ENCODE measurements around the gene KIF4A.
"Not testable (repeated sequence)": the region's sequence is repeated elsewhere in the genome, so short reads cannot be mapped to it uniquely, and the experiment has no call there.

The KIF4A gene

DNA sequence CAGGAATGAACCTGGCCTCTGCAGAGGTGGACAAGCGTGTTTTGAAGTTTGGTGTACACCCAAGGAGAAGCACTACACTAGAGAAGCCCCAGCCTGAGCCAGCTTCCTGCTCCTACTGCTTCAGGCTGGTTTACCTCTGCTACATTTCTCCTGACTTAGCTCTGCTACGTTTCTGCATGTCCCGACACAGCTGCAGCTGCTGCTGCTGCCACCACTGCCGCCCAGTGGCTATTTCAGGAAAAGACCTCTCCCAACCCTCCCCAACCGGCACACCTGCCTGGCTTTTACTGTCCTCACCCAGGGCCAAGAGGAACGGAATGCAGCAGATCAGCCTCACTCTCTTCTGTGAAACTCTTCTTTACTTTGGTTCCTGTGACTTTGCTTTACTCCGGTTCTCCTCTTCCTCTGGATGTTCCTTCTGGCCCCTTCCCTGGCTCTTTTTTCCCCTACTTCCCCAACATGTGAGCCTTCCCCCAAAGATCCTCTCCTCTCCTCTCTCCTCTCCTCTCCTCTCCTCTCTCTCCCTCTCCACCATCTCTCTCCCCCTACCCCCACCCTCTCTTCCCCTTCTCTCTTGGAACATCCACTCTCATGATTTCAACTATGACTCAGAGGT lies 26.8 kb upstream of the KIF4A start:
- H3K27ac Mint-ChIP-seq, result no peak overlapping the region
- H3K9me3 Mint-ChIP-seq, result no peaks in the 10 kb centered on the region
- ATAC-seq, result peak; percentile 53
- no peaks in the 10 kb centered on the region for H3K36me3 Mint-ChIP-seq
- no peak overlapping the region for H3K4me3 Mint-ChIP-seq
- no peaks in the 10 kb centered on the region for H3K4me1 Mint-ChIP-seq
- DNase-seq (ENCODE audit: low spot score in 2 of 2), result peak in 1 of 2 donors; percentile 50

GRCh38 chrX:70264784-70265183 lies 25.1 kb upstream of the KIF4A start:
- H3K4me3 Mint-ChIP-seq, result no peak overlapping the region
- DNase-seq (ENCODE audit: low spot score in 2 of 2) (no peak), ATAC-seq (no peak)
- no peaks in the 10 kb centered on the region for H3K9me3 Mint-ChIP-seq
- no peaks in the 10 kb centered on the region for H3K4me1 Mint-ChIP-seq
- H3K36me3 Mint-ChIP-seq, result no peaks in the 10 kb centered on the region
- H3K27ac Mint-ChIP-seq, result no peak overlapping the region

- Mint-ChIP-seq H3K27ac (no peak within 1 kb of the TSS), H3K9me3 (no peaks in the 10 kb centered on the region), H3K4me3 (no peak within 1 kb of the TSS), H3K36me3 (no peaks in the 10 kb centered on the region), H3K4me1 (no peaks in the 10 kb centered on the region)
- no peak for ATAC-seq
- no peak for DNase-seq (ENCODE audit: low spot score in 2 of 2)
Measured at GRCh38 chrX:70268034-70268433, 21.9 kb upstream of the KIF4A start, which contains the start of gene ARR3. Gene ARR3, plus strand, starts transcription at chrX:70268334. Its CDS starts 1,052 bp downstream, at chrX:70269386.

DNA sequence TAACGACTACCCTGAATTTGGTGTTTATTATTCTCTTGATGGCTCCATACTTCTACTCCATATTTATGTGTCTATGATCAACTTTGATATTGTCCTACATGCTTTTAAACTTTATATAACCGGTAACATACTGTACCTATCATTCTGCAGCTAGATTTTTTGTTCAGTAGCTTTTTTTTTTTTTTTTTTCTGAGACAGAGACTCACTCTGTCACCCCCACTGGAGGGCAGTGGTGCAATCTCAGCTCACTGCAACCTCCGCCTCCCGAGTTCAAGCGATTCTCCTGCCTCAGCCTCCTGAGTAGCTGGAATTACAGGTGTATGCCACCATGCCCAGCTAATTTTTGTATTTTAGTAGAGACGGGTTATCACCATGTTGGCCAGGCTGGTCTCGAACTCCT lies 15.9 kb upstream of the KIF4A start:
- H3K27ac Mint-ChIP-seq; H3K4me1 Mint-ChIP-seq; ATAC-seq; H3K4me3 Mint-ChIP-seq; H3K9me3 Mint-ChIP-seq; DNase-seq (ENCODE audit: low spot score in 2 of 2); H3K36me3 Mint-ChIP-seq: not testable (repeated sequence)

DNA sequence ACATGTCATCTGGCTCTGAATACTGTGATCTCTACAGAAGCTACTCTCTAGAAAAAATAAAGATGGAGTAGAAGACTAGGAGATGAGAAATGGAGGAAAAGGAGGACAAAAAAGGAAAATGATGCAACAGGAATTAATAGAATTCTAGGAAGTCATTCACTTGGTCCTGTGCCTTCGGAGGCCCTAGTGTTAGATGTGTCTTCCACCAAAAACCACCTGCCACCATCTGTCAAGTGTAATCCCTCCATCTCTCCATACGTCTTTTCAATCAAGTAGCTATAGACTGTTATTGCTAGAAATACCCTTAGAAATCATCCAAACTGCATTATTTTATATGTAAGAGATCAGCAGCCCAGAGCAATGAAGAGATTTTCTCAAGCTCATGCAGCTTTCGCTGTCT lies 10.8 kb upstream of the KIF4A start:
- H3K4me3 Mint-ChIP-seq, result no peak overlapping the region
- no peak overlapping the region for H3K27ac Mint-ChIP-seq
- DNase-seq (ENCODE audit: low spot score in 2 of 2) (no peak), ATAC-seq (no peak)
- no peaks in the 10 kb centered on the region for H3K36me3 Mint-ChIP-seq
- no peaks in the 10 kb centered on the region for H3K9me3 Mint-ChIP-seq
- no peaks in the 10 kb centered on the region for H3K4me1 Mint-ChIP-seq

- no peak for ATAC-seq
- no peak for DNase-seq (ENCODE audit: low spot score in 2 of 2)
- H3K36me3 Mint-ChIP-seq, result peaks cover 6% of the 10 kb centered on the region
- H3K27ac Mint-ChIP-seq, result no peak overlapping the region
- H3K4me1 Mint-ChIP-seq, result no peaks in the 10 kb centered on the region
- no peak overlapping the region for H3K4me3 Mint-ChIP-seq
- no peaks in the 10 kb centered on the region for H3K9me3 Mint-ChIP-seq
Measured at GRCh38 chrX:70280573-70280972, 9.3 kb upstream of the KIF4A start.

- H3K4me1 Mint-ChIP-seq, result no peaks in the 10 kb centered on the region
- no peaks in the 10 kb centered on the region for H3K9me3 Mint-ChIP-seq
- ATAC-seq (no peak), DNase-seq (ENCODE audit: low spot score in 2 of 2) (no peak)
- H3K27ac Mint-ChIP-seq, result no peak within 1 kb of the TSS
- H3K36me3 Mint-ChIP-seq, result peaks cover 18% of the 10 kb centered on the region
- no peak within 1 kb of the TSS for H3K4me3 Mint-ChIP-seq
Measured at GRCh38 chrX:70281951-70282350, 8.0 kb upstream of the KIF4A start, which contains the start of gene RAB41. Gene RAB41, plus strand, starts transcription at chrX:70282172. Its CDS starts 46 bp downstream, at chrX:70282218.

- peaks cover 20% of the 10 kb centered on the region for H3K36me3 Mint-ChIP-seq
- no peaks in the 10 kb centered on the region for H3K4me1 Mint-ChIP-seq
- no peak for DNase-seq (ENCODE audit: low spot score in 2 of 2)
- peak overlapping the region; percentile 78 for H3K4me3 Mint-ChIP-seq
- peak overlapping the region; percentile 80 for H3K27ac Mint-ChIP-seq
- H3K9me3 Mint-ChIP-seq, result no peaks in the 10 kb centered on the region
- no peak for ATAC-seq
Measured at GRCh38 chrX:70289168-70289792, 624 bp upstream of the KIF4A start.

DNA sequence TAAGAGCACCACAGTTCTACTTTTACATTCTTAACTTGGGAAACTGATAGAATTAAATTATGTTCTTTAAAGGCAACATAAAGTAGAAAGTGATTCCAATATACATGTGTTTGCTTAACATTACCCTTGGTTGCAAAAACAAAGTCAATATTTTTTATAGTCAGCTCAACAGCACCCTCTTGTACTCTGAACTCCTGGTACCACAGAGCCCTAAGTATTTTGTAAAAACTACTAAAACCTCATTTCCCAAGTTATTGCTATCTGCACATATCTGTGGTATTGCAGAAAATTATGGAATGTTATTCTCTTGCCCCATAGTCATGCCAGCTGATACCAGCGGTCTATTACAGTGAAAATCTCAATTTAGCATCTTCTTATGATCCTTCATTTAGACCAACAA lies 2.9 kb downstream of the KIF4A start:
- Mint-ChIP-seq H3K36me3 (no peaks in the 10 kb centered on the region), H3K9me3 (no peaks in the 10 kb centered on the region), H3K4me1 (no peaks in the 10 kb centered on the region), H3K27ac (no peak overlapping the region), H3K4me3 (no peak overlapping the region)
- DNase-seq (ENCODE audit: low spot score in 2 of 2) (no peak), ATAC-seq (no peak)

GRCh38 chrX:70293621-70294020 lies 3.7 kb downstream of the KIF4A start:
- Mint-ChIP-seq H3K27ac (no peak overlapping the region), H3K4me1 (no peaks in the 10 kb centered on the region), H3K4me3 (no peak overlapping the region), H3K9me3 (no peaks in the 10 kb centered on the region), H3K36me3 (no peaks in the 10 kb centered on the region)
- no peak for DNase-seq (ENCODE audit: low spot score in 2 of 2)
- no peak for ATAC-seq

- Mint-ChIP-seq H3K9me3 (no peaks in the 10 kb centered on the region), H3K27ac (peak overlapping the region; percentile 29), H3K4me1 (no peaks in the 10 kb centered on the region), H3K36me3 (peaks cover 11% of the 10 kb centered on the region), H3K4me3 (no peak overlapping the region)
- ATAC-seq (no peak), DNase-seq (ENCODE audit: low spot score in 2 of 2) (no peak)
Measured at GRCh38 chrX:70301716-70302115, 11.8 kb downstream of the KIF4A start.

GRCh38 chrX:70313503-70313902 lies 23.6 kb downstream of the KIF4A start:
- no peak overlapping the region for H3K4me3 Mint-ChIP-seq
- H3K27ac Mint-ChIP-seq, result no peak overlapping the region
- no peak for DNase-seq (ENCODE audit: low spot score in 2 of 2)

DNA sequence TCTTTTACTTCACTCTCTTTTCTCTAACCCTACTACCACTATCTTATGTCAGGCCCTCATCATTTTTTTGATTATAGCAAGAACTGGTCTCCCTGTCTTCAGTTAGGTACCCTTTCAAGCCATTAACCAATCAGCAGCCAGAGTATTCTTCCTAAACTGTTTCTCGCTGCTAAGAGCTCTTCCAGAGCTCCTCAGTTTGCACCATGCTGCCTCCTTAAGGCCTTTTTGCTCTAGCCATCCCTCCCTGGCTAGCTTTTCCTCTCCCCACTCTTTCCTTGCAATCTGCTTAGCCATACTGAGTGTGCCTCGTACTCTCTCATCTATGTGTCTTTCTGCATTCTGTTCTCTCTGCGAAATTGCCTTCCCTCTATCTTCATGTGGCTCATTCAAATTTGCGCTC lies 32.9 kb downstream of the KIF4A start:
- H3K4me1 Mint-ChIP-seq, result no peaks in the 10 kb centered on the region
- ATAC-seq (no peak), DNase-seq (ENCODE audit: low spot score in 2 of 2) (no peak)
- peaks cover 2% of the 10 kb centered on the region for H3K36me3 Mint-ChIP-seq
- H3K27ac Mint-ChIP-seq, result no peak overlapping the region
- no peaks in the 10 kb centered on the region for H3K9me3 Mint-ChIP-seq
- H3K4me3 Mint-ChIP-seq, result no peak overlapping the region

More at GRCh38 chrX:70313503-70313902, 23.6 kb downstream of the KIF4A start:
- Mint-ChIP-seq H3K36me3 (peaks cover 20% of the 10 kb centered on the region), H3K9me3 (no peaks in the 10 kb centered on the region), H3K4me1 (no peaks in the 10 kb centered on the region)
- ATAC-seq, result no peak

DNA sequence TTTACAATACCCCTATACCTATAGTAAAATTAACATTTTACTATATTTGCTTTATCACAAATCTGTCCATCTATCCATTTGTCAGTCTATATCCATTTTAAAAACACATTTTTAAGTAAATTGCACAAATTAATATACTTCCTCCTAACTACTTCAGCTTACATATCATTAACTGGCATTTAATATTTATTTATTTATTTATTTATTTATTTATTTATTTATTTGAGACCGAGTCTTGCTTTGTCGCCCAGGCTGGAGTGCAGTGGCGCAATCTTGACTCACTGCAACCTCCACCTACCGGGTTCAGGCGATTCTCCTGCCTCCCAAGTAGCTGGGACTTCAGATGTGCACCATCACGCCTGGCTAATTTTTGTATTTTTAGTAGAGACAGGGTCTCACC lies 33.7 kb downstream of the KIF4A start:
- not testable (repeated sequence) for H3K27ac Mint-ChIP-seq; H3K4me1 Mint-ChIP-seq; ATAC-seq; DNase-seq (ENCODE audit: low spot score in 2 of 2); H3K9me3 Mint-ChIP-seq; H3K4me3 Mint-ChIP-seq; H3K36me3 Mint-ChIP-seq

GRCh38 chrX:70324326-70324725 lies 34.4 kb downstream of the KIF4A start:
- no peaks in the 10 kb centered on the region for H3K9me3 Mint-ChIP-seq
- no peak overlapping the region for H3K27ac Mint-ChIP-seq
- H3K4me1 Mint-ChIP-seq, result no peaks in the 10 kb centered on the region
- no peaks in the 10 kb centered on the region for H3K36me3 Mint-ChIP-seq
- no peak overlapping the region for H3K4me3 Mint-ChIP-seq
- DNase-seq (ENCODE audit: low spot score in 2 of 2), result no peak
- no peak for ATAC-seq

GRCh38 chrX:70331161-70331560 lies 41.3 kb downstream of the KIF4A start:
- no peak overlapping the region for H3K27ac Mint-ChIP-seq
- H3K4me1 Mint-ChIP-seq, result no peaks in the 10 kb centered on the region
- ATAC-seq (no peak), DNase-seq (ENCODE audit: low spot score in 2 of 2) (no peak)
- no peak overlapping the region for H3K4me3 Mint-ChIP-seq
- no peaks in the 10 kb centered on the region for H3K9me3 Mint-ChIP-seq
- H3K36me3 Mint-ChIP-seq, result no peaks in the 10 kb centered on the region
